A204.1 (cell line): ENCODE data around the gene CXorf38.
"Not testable (repeated sequence)": the region's sequence is repeated elsewhere in the genome, so short reads cannot be mapped to it uniquely, and the experiment has no call there.

Experiments used
- FAIRE-seq: peaks from 2 replicates; lab custom pipeline; 2012; peaks lifted over from hg19 to GRCh38; lab: Jason Lieb, UNC

Gene CXorf38

DNA sequence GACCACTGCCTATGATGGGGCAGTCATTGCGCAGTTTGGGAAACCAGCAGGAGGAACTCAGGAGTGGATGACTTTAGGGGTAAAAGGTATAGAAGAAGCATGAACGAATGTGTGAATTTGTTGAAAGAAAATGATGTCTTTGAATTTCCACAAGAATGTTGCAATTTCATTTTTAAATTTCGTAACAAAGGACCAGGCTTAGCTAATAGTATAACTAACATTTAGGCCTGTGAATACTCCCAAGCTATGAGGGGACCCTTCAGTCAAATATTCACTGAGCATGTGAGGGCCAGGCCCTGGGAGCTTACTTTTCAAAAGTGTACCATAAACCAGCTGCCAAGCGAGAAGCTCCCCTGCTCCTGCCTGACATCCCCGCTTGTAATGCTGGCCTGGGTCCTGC lies 18.9 kb downstream of the CXorf38 start:
- FAIRE-seq: no peak

DNA sequence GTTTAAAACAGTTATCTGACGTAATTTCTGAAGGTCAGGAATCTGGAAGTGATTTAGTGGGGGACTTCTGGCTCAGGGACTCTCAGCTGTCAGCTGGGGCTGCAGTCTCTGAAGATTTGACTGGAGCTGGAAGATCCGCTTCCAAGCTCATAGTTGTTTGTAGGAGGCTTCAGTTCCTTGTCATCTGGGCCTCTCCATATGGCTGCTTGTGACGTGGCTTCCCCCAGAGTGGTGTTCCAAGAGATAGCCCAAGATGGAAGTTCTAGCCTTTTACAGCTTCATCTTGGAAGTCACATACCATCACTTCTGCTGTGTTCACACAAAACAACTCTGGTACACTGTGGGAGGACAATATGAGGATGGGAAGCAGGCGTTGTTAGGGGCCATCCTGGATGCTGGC lies 22.1 kb downstream of the CXorf38 start:
- FAIRE-seq: no peak

DNA sequence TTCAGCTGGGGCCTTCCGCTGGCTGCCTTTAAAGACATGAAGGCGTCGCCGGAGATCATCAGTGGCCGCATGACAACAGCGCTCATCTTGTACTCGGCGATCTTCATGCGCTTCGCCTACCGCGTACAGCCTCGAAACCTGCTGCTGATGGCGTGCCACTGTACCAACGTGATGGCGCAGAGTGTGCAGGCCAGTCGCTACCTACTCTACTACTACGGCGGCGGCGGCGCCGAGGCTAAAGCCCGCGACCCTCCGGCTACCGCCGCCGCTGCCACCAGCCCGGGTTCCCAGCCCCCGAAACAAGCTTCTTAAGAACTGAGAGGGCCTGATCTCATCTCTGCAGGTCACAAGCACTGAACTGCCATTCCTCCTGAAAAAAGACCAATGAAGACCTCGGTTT lies 23.7 kb downstream of the CXorf38 start:
- FAIRE-seq: no peak

DNA sequence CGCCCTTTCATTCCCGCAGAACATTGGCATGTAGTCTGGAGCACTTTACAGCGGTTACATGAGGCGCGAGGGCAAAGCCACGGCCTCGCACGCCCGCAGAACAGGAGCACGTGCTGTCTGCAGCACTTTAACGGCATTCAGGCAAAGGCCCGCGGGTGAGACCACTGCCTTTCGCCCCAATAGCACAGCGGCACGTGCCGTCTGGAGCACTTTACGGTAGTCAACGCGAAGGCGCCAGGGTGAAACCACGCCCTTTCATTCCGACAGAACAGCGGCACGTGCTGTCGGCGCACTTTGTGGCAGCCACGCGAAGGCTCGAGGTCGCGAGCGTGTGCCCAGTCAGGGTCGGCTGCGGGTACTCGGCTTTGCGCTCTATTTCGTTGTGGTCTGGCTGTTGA lies 24.2 kb downstream of the CXorf38 start, which contains the start of gene MPC1L:
MPC1L (plus strand) TSS at position 290 of the 398 bp plus-strand sequence. CDS start 138 bp downstream, outside the sequence.
- no peak for FAIRE-seq

DNA sequence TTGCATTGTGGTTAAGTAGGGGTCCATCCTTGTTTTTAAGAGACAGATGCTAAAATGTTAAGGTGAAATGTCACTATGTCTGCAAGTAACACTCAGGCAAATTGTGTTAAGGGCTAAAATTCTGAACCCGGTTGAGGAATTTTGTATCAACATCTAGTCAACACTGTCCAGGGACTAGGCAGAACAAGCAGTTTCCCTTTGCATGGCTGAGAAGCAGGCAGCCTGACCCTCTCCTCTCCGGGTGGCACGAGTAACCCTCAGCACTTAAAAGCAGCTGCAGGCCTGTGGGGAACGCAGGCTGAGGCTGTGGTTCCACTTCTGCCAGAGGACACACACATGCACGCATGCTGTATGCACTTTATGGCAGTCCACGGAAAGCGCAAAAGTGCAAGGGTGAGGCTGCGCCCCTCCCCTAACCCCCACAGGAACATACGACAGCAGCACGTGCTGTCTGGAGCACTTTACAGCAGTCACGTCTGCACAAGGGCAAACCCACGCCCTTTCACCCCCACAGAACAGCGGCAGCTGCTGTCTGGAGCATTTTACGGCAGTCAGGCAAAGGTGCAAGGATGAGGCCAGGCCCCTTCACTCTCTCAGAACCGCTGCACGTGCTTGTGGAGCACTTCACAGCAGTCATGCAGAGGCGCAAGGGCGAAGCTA lies 24.8 kb downstream of the CXorf38 start:
- no peak for FAIRE-seq

DNA sequence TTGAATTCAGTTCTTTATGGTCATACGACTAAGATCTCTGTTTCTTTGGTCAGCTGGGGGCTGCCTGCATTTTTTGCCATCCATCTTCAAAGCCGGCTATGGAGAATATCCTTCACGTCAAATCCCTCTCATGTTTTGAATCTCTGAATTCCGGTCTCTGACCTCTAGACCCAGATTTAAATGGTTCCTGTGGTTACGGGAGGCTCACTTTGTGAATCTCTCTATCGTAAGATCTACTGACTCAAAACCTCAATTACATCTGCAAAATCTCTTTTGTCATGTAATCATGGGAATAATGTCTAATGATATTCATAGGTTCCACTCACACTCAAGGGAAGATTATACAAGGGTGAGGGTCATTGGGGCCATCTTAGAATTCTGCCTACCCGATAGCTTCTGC lies 29.8 kb downstream of the CXorf38 start:
- FAIRE-seq: no peak

DNA sequence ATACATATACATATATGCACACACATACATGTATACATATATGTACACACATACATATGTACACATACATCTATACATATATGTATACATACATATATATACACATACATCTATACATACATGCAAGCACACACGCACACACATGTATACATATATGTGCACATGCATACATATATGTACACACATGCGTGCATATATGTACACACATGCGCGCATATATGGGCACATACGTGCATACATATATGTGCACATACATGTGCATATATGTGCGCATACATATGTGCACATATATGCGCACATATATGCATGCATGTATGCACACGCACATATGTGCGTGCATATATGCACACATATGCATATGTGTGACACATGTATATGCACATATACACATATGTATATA lies 31.4 kb downstream of the CXorf38 start:
- no peak for FAIRE-seq

DNA sequence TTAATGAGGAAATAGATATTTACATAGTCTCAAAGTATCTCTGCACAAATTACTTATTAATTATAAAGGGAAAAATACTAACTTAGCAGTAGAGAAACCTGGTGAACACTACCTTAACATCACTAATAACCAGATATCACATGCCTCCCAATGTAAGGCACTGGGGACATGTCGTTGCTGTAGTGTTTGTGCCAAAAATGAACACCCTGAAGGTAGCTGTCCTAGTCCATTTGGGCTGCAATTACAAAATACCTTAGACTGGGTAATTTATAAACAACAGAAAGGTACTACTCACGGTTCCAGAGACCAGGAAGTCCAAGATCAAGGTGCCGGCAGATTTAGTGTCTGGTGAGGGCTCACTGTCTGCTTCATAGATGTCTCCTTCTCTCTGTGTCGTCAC lies 34.9 kb downstream of the CXorf38 start:
- no peak for FAIRE-seq

DNA sequence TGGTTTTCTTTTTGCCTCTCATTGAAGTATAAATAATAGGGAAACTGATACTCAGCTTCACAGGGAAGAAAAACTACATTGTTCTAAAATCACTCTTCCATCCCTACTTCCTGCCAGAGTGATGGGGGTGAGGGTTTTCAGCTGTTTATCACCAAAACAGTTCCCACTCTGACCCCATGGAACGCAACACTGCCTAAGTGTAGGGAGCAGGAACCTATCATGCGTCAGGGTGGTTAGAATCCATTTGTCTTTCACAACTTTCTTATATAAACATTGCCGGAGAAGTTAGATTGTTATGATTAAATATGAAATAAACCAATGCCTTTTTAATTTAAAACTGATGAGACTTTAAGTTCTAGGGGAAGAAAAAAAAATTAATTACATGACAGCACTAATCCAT lies 40.0 kb downstream of the CXorf38 start:
- FAIRE-seq: no peak

DNA sequence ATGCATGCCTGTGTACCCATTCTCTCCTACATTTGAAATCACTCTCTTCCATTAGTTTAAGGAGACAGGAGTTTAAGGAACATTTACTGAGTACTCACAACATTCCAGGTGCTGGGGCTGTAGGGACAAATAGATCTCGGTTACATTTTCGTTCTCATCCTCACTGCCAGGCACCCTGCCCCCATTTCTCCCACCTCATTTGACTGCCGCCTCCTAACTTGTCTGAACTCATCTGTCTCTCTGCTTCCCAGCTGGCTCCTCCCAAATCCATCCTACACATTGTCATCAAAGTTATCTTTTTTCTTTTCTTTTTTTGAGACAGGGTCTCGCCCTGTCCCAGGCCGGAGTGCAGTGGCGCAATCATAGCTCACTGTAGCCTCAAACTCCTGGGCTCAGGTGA lies 43.9 kb downstream of the CXorf38 start:
- FAIRE-seq: no peak

DNA sequence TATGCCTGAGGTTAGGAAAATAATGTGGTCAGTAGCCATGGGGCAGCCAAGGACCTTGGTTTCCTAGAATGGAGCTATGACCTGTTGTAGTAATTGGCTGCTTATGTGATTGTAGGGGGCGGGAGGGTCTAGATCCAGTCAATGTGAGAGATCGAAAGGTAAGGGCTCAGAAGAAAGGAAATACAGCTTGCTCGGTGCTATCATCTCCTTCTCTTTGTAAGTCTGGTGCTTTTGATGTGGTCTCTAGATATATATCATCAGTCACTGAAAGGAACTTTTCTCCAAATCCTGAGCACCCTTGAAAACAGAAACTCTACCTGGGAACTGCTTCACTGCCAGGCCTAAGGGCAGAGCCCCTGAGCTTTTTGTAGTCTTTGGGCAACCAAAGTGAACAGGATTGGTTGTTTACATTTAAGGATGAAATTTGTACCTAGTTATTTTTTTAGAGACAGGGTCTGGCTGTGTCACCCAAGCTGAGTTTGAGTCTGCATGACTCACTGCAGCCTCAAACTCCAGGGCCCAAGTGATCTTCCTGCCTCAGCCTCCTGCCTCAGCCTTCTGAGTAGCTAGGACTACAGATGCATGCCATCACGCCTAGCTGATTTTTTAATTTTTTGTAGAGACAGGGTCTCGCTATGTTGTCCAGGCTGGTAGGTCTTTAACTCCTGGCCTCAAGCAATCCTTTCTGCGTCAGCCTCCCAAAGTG lies 57.6 kb downstream of the CXorf38 start:
- FAIRE-seq: not testable (repeated sequence)

DNA sequence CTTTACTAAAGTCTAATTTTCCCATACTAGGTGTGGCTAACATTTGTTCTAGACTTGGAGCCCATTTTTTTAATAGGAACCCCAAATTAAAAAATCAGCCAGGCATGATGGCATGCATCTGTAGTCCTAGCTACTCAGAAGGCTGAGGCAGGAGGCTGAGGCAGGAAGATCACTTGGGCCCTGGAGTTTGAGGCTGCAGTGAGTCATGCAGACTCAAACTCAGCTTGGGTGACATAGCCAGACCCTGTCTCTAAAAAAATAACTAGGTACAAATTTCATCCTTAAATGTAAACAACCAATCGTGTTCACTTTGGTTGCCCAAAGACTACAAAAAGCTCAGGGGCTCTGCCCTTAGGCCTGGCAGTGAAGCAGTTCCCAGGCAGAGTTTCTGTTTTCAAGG lies 59.7 kb downstream of the CXorf38 start:
- FAIRE-seq: not testable (repeated sequence)

DNA sequence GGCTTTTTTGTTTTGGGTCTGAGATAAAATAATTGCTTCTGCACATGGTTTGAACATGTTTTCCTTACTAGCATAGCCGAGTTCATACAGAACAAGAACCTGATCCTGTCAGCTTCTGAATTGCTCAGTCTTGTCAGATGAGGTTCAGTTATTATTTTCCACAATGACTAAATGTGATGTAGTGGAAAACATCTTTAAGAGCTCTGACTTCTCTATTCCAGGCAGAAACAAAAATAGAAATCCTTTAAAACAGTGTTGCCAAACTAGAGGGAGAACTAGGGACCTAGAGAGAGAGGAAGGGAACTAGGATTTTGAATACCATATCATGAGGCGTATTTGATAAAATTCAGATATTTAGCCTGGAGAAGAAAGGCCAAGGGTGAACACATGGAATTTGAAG lies 64.5 kb downstream of the CXorf38 start:
- no peak for FAIRE-seq

DNA sequence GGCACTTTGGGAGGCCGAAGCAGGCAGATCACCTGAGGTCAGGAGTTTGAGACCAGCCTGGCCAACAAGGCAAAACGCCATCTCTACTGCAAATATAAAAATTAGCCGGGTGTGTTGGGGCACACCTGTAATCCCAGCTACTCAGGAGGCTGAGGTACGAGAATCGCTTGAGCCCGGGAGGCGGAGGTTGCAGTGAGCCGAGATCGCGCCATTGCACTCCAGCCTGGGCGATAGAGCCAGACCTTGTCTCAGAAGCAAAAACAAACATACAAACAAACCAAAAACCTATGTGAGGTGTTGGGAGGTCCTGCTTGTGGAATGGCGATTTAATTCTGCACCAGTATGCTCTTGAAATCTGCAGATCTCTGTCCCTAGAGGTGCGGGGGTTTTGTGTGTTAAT lies 65.2 kb downstream of the CXorf38 start:
- FAIRE-seq: not testable (repeated sequence)

DNA sequence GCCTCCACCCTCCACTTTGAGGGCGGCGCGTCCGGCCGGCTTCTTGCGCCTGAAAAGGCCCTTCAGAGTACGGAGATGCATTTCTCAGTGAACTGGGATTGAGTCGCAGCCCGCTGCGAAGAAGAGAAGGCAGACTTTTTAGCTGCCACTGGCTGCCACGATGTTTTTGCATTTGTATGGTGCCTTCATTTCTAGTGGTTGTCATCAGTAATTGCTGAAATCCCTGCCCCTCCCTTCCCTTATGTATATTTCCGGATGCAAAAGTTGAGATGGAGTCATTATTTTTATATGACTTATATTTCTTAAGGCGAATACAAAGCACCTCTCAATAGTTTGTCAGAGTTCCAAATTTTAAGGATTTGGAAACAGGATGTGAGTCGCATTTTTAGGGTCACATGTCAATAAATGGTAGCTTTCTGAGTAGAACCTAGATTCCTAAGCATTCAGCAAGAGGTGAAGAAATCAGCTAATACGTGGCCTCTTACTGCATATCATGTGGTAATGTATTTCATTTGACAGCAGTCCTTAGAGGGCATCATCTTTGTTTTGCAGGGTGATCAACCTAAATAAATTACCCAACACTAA lies 65.9 kb downstream of the CXorf38 start:
- no peak for FAIRE-seq

DNA sequence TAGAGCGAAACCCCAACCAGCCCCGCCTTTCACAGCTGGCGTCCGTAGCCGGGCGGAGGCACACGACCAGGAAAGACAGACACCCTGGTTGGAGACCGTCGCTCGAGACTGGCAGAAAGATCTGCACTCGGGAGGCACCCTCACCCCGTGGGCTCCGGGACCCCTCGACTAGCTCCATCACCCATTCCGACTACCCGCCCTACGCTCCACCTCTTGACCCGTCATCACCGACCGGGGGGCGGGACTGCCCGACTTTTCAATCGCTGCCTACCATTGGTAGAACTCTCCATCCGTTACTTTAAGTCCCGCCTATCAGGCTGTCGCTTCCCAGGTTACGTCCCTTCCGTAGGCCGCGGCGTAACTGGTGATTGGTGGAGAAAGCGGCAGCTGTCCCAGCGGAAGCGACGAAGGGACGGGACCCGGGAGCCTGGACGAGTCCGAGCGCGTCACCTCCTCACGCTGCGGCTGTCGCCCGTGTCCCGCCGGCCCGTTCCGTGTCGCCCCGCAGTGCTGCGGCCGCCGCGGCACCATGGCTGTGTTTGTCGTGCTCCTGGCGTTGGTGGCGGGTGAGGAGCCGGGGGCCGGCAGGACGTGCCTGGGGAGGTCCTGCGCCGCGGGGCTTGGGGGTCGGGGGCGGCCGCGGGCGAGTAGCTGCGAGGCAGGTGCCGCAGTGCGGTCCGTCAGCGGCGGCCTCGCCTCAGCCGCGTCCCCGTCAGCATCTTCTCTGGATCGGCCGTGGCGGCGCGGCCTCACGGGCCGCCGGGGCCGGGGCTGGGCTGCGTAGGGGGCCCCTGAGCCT lies 66.6 kb downstream of the CXorf38 start, which contains the start of gene ATP6AP2:
ATP6AP2 (plus strand) TSS at position 434 of the 799 bp plus-strand sequence; CDS start at position 530, 96 bp downstream.
- FAIRE-seq: peak; percentile 98

DNA sequence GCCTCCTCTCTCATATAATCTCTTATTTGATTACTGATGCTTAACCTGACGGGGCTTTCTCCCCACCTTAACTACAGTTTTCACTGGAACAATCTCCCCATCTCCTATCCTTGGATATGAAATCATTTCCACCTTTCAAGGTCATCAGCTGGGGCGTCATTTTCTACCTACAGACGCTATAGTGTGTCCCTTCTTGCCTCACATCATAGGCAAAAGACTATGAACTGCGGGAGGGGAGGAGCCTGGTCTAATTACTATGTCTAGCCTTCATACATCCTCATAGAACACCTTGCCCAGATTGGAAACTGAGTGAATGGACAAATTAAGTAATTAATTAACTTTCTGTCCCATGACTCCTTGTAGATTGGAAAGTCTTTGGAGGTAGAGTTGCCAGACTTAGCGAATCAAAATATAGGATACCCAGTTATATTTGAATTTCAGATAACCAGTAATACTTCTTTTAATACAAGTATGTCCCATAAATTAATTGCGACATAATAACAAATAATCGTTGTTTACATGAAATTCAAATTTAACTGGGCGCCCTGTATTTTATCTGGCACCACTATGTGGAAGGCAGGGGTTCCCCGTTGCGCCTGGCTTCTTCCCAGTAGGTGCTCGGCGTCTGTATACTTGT lies 67.3 kb downstream of the CXorf38 start:
- no peak for FAIRE-seq

DNA sequence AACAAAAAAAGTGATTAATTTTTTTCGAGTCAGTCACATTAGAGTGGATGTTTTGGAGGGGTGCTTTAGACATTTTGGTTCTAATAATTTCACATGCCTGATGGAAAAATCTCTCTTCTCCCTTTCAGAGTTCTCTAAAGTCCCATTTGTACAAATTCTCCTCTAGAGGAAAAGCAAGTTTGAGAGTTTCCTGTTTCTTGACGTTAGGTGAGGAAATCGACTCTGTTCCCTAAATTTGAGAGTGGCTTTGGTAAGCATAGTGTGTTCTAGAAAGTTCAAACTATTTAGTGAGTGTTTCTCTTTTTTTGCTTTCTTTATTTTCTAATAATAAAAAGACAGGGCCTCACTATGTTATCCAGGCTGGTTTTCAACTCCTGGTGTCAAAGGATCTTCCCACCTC lies 68.2 kb downstream of the CXorf38 start:
- no peak for FAIRE-seq

DNA sequence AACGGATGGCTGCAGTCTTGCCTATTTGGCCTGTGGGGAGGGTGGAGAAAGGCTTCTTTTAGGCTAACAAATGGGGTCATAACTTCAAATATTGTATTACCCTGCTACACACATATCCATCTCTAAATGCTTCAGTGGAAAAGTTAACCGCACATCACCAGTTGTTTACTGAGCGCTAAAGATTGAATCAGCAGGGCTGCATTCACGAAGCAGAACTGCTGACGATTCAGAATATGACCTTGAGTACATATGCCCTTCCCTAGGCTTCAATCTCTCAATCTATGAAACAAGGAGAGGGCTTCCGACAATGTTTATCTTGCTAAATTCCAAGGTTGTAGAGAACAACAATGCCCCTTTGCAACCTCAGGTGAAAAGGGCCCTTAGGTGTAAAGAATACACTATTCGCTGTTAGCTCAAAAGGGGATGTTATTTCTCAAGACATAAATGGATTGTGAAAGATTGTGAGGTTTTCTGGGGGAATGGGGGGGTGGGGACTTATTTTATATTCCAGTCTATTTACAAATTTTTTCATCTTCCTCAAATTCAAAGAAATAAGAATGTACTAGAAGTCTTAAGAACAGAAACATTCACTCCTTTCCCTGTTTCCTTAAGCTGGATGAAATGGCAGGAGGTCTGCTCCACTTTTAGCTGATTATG lies 69.2 kb downstream of the CXorf38 start:
- no peak for FAIRE-seq
